Measurements from ENCODE around the gene WDR26. TPM values are rescaled to one million over a fixed set of nuclear protein-coding genes. Genes with fewer than 3 reads are reported as not detected.
"Not testable (repeated sequence)": the region's sequence is repeated elsewhere in the genome, so short reads cannot be mapped to it uniquely, and the experiment has no call there.

WDR26 gene
- total RNA-seq, result 97.4 TPM

- DNase-seq, result peak; percentile 82
These were observed at the start of gene WDR26 for GRCh38 chr1:224434691-224435317. Gene WDR26 (minus strand): TSS chr1:224434797.

- DNase-seq, result not testable (repeated sequence)
These were observed 48.6 kb upstream of the WDR26 start for GRCh38 chr1:224483206-224483605.

DNA sequence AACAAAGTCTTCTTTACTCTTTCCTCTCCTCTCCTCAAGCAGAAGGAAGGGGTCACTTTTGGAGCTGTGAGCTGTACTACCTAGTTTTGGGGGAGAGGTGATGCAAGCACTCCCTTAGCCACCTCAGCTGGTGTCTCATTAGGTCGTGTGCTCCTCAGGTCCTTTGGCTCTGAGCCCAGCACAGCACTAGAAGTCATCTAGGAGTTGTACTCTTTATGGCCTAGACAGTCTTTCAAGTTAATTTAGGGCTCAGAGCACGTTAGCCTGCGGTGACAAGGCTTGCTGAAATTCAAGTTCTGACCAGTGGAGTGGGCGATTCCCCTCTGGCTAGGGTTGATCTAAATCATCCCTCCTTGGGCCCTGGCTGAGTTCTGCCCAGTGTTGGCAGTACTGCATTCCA lies 48.0 kb upstream of the WDR26 start:
- no peak for DNase-seq

- DNase-seq, result no peak
These were observed 47.0 kb upstream of the WDR26 start for GRCh38 chr1:224481601-224482000.

DNA sequence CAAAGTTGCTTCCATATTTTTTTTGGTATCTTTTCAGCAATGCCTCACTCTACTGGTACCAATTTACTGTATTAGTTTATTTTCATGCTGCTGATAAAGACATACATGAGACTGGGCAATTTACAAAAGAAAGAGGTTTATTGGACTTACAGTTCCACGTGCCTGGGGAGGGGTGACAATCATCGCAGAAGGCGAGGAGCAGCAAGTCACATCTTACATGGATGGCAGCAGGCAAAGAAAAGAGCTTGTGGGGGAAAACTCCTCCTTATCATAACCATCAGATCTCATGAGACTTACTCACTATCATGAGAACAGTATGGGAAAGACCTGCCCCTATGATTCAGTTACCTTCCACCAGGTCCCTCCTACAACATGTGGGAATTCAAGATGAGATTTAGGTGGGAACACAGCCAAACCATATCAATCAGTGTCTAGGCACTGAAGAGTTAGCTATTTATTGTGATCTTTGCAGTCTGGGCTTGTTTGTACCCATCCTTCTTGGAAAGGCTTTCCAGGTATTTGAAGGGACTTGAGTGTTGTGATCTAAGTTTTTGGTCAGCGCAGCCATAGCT lies 46.4 kb upstream of the WDR26 start:
- DNase-seq, result not testable (repeated sequence)

- DNase-seq, result not testable (repeated sequence)
These were observed 45.6 kb upstream of the WDR26 start for GRCh38 chr1:224480200-224480599.

DNA sequence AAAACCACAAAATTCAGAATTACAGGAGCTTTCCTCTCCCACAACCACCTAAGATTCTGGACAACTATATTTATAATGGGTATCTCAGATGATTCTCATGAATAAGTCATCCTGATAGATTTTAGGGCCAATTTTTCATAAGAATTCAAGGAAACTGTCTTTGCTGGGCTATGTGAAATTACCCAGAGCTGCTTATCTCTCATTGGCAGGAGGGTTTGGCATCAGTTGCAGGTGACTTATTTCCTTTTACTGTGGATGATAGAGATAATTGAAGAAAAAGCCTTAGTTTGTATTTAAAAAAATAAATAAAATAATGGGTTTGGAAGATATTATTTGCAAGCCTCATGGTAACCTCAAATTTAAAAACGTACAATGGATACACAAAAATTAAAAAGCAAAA lies 38.2 kb upstream of the WDR26 start:
- no peak for DNase-seq

DNA sequence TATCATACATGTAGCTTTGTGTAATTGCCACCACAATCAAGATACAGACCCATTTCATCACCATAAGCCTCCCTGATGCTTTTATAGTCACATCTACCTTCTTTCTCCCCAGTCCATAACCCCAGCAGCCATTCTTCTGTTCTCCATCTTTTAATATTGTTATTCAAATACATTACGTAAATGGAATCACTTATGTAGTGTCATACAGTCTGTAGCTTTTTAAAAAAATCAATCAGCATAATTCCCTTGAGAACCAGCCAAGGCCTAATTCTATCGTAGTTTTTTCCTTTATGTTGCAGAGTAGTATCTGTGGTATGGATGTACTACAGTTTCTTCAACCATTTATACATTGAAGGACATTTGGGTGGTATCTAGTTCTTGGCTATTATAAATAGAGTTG lies 31.6 kb upstream of the WDR26 start:
- DNase-seq, result no peak

DNA sequence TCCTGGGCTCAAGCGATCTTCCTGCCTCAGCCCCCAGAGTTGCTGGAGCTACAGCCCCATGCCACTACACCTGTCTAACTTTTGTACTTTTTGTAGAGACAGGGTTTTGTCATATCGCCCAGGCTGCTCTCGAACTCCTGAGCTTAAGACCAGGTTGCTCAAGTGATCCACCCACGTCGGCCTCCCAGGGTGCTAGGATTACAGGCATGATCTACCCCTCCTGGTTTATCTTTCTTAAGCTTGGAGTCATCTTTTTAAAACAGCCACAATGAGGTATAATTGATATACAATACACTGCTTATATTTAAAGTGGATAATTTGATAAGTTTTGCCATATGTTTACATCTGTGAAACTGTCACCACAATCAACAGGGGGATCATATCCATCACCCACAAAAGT lies 25.4 kb upstream of the WDR26 start:
- DNase-seq, result no peak

DNA sequence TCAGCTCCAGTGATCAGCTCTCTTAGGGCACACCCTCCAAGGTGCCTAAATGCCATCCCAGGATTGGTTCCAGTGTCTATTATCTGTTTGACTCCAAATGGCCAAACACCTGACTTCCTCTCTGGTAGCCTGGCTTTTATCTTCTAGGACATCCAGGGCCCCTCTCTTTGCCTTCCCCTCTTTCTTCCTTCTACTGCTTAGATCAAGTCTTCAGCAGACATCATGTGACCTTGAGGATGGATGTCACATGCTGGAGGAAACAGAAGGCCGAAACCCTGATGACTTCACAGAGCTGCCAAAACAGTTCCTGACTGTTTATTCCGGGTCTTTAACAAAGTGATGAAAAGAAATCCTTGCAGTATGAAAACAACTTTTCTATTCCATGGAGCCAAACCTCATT lies 24.4 kb upstream of the WDR26 start:
- no peak for DNase-seq

DNA sequence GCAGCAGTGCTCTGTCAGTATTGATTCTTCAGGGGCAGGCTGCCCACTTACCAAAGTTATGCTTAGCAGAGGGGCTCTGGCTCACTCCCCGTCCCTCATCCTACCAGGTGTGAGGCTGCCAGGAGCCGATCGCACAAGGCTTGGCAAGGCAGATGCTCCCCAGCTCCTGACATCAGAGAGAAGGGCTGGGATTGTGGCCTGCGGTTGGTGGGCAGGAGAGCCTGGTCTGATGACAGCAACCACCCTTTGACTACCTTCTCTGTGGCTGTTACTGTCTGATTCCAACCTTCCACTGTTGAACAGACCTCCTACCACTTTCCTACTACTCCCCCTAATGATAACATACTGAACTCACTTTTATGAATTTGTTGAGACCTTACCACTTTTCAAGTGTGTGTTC lies 23.7 kb upstream of the WDR26 start:
- no peak for DNase-seq

GRCh38 chr1:224457782-224458144 lies 23.2 kb upstream of the WDR26 start:
- DNase-seq, result no peak

DNA sequence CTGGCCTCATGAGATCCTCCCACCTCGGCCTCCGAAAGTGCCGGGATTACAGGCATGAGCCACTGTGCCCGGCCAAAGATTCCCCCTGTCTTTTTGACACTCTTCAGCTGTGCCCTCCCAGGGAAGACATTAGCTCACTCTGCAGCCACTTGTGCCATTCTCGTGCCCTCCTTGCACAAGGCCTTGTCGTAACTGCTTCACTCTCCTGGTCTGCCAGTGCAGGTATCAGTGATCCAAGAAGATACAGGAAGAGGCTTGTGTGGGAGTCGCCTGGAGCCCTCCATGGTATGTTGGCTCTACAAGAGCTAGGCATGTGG lies 22.0 kb upstream of the WDR26 start:
- no peak for DNase-seq

GRCh38 chr1:224454402-224455055 lies 19.9 kb upstream of the WDR26 start:
- DNase-seq, result no peak

- no peak for DNase-seq
These were observed 16.2 kb upstream of the WDR26 start for GRCh38 chr1:224450561-224451350.

GRCh38 chr1:224450159-224450558 lies 15.6 kb upstream of the WDR26 start:
- no peak for DNase-seq

- DNase-seq, result no peak
These were observed 13.9 kb upstream of the WDR26 start for GRCh38 chr1:224448453-224449017.

DNA sequence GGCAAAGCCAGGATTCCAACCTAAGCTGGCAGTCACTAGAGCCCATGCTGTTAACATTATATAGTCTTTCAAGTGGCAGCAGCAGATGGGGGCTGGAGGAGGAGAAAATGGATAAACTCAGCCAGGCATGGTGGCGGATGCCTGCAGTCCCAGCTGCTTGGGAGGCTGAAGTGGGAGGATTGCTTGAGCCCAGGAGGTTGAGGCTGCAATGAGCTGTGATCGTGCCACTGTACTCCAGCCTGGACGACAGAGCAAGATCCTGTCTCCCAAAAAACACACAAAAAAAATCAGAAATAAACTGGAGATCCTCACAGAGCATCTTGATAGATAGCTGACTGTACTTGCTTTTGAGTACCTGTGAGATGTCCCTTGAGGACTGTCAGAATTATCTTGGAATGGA lies 13.4 kb upstream of the WDR26 start:
- no peak for DNase-seq

- no peak for DNase-seq
These were observed 12.7 kb upstream of the WDR26 start for GRCh38 chr1:224447251-224447650.

- DNase-seq, result no peak
These were observed 4.4 kb upstream of the WDR26 start for GRCh38 chr1:224438989-224439388.

DNA sequence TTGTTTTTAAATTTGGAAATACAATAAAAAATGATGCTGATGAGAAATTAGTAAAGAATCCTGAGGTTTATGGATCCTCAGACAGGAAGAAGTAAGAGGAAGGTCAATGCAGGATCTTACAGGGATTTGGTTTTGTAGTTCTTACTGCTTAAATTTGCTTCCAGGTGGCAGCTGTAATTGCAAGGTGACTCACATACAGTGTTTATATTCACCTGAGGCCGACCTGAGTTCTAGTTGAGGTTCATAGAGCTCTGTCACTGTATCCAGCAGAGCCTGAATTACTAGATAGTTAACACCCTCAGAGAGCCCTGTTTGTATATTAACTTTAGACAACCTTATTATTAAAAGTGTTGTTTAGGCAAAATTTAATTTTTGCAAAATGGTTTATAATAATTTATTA lies 1.4 kb upstream of the WDR26 start:
- DNase-seq, result no peak

DNA sequence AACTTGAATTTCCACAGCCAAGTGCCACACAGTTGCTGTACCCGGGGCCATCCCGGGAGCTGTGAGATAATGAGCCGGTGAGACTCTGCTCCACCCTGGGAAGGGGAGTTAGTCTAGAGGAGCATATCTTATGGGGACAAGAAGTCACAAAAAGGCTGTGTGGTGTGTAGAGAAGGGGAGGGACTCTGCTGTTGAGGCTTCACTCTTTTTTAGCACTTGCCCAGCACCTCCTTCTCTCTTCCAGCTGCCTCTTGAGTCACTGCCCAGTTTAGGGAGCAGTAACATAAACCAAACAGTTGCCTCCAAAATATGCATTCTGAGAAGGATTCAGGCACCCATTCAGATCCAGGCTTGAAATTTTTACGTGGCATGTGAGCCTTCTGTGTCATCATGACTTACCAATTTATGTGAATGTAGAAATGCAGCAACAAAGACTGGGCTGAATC lies 744 bp upstream of the WDR26 start:
- DNase-seq, result peak; percentile 30
